HG02623 (cell line): ENCODE measurements around the gene C1orf185.
"Not testable (repeated sequence)": the region's sequence is repeated elsewhere in the genome, so short reads cannot be mapped to it uniquely, and the experiment has no call there.

Experiments
- ATAC-seq: cut with Tn5 transposase; IDR thresholded peaks from one replicate; pipeline ENCODE4 v1.9.1; 2021; ENCODE audit warnings: moderate library complexity; ENCODE audit not compliant: unreplicated experiment

The C1orf185 gene

GRCh38 chr1:51101976-51102375 is at the start of gene C1orf185:
C1orf185 (plus strand) TSS chr1:51102228; CDS start chr1:51102234, 6 bp downstream.
- ATAC-seq: no peak

DNA sequence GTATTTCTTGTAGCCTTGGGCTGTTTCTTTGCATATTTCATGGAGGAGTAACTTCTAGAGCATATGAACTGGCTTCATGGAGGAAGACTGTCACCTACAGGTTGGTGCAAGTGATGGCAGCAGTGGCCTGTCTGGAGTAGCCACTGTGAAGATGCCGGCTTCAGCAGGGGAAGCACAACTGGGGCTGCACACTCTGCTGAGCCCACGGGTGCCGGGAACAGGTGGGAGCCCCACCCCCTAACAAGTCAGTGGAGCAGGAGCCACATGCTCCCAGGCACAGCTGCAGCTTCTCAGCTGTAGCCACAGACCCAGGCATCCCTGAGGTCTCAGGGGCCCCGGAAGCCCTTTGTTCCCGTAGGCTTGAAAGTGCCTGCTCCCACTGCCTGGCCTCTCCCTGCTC is 43.2 kb upstream of the C1orf185 start:
- no peak for ATAC-seq

DNA sequence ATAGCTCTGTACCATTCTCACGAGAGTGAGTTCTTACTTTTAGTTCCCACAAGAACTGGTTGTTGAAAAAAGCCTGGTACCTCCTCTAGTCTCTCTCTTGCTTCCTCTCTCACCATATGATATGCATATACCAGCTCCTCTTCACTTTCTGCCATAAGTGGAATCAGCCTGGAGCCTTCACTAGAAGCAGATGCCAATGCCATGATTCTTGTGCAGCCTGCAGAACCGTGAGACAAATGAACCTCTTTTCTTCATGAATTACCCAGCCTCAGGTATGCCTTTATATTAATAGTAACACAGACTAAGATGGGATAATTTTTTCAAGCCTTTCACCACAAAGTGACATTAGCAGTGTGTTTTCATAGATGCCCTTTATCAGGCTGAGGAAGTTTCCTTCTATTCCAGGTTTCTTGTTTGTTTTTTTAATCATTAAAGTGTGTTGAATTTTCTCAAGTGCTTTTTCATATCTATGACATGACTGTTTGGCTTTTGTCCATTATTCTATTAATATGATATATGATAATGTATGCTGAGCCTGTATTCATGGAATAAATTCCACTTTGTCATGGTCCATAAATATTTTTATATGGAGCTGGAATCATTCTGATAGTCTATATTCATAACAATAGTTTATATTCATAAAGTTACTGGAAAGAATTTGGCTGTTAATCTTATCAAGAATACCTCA is 40.7 kb upstream of the C1orf185 start:
- no peak for ATAC-seq

DNA sequence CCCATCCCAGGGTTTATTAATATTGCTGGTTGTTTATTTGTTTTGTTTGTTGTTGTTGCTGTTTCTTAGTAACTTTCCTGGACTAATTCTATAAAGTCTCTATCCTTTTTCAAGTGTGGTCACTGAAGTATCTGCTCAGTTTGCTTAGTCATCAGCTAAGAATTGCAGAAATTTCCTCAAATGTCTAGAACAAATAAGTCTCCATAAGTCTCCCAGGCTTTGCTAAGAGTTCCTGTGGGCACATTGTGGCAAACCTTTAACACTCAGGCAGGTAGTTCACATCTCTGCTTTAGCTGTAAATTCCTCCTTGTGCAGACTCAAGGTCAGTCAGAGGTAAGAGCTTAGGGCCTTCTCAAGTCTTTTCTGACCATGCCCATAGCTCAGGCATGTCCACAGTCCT is 38.9 kb upstream of the C1orf185 start:
- ATAC-seq: no peak

DNA sequence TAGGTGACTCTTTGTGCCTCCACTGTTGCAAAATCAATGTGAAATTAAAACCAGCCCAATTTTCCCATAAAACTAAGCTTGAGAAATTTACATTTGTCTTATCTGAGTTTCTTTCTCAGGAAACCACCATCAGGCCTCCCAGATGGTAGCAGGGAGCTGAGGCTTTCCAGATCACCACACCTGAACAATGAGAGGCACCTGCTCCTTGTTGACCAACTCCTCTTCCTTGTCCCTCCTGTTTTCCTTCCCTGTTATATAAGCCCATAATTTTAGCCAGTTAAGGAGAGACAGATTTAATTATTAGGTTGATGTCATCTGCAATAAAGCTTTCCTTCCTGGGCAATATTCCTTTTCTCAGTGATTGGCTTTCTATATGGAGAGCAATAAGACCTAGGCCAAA is 32.0 kb upstream of the C1orf185 start:
- ATAC-seq: no peak

GRCh38 chr1:51070640-51071039 is 31.4 kb upstream of the C1orf185 start:
- ATAC-seq: no peak

- ATAC-seq: no peak
Measured at GRCh38 chr1:51071291-51072042, 30.6 kb upstream of the C1orf185 start.

DNA sequence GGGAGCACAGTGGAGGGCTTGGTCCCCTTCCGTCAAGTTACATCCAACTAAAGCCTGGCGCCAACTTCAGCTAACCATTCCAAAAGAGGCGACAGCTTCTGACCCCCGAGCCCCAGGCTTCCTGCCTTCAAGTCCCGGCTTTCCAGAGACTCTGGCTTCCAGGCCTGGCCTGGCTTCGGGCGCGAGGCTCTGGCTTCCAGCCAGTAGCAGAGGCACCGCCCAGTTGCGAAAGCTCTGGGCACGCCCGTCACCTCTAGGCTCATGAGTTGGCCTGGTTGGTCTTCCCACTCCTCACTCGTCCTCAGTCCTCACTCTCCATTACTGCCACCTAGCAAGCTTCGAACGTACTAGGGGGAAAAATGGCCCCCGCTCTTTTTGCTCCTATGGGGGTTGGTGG is 30.0 kb upstream of the C1orf185 start:
- ATAC-seq: no peak

DNA sequence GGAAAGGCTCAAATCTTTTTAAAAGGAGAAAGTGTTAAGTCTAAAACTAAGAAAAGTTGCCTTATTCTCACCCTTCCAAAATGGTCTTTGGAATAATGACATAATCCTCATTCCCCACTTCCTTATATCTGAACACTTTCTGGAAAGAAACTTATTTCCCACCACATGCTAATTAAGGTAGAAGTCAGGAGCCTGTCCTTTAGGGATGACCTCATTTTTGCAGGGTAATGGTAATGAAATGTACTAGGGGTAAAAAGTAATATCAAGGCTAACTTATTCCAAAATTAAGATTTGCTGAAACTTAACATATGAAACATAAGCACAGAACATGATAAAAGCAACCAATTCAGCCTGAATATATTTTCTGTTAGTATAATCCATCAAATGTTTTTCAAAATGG is 29.4 kb upstream of the C1orf185 start:
- no peak for ATAC-seq

- ATAC-seq: no peak
Measured at GRCh38 chr1:51073456-51073855, 28.6 kb upstream of the C1orf185 start.

- ATAC-seq: no peak
Measured at GRCh38 chr1:51086496-51087271, 15.3 kb upstream of the C1orf185 start.

GRCh38 chr1:51088474-51088873 is 13.6 kb upstream of the C1orf185 start:
- no peak for ATAC-seq

DNA sequence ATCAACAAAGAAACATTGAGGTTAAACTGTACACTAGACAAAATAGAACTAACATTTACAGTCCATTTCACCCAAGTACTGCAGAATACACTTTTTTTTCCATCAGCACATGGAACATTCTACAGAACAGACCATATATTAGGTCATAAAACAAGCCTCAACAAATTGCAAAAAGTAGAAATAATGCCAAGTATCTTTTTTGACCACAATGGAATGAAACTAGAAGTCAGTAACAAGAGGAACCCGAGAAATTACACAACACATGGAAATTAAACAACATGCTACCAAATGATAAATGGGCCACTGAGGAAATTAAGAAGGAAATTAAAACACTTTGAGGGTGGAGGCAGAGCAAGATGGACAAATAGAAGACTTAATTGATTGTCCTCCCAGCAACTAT is 8.4 kb upstream of the C1orf185 start:
- ATAC-seq: no peak

GRCh38 chr1:51097171-51097570 is 4.9 kb upstream of the C1orf185 start:
- ATAC-seq: no peak

DNA sequence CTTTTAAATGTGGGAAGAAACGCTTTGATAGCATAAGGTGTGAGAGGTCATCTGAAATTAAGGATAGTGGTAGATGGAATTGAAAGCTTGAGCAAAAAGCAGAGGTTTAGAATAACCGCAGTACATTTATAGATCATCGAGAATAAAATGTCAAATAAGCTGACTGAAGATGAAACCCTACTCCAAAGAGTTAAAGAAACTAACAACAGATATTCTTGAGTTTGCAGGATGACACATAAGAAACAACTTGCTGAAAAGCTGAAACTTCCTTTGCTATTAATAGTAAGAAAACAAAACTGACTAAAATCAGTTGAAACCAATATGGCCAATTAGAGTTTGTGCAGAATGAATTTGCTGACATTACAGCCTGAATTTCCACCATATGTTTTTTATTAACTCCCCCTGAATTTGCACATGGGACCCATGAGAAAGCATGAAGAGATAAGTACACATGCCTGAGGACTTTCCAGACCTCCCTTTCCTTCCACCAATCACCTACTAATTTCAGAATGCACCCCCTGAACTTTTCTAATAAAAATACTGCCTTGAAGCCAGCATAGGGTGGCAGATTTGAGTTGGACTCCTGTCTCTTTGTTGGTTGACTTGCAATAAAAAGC is 1.7 kb upstream of the C1orf185 start:
- no peak for ATAC-seq

DNA sequence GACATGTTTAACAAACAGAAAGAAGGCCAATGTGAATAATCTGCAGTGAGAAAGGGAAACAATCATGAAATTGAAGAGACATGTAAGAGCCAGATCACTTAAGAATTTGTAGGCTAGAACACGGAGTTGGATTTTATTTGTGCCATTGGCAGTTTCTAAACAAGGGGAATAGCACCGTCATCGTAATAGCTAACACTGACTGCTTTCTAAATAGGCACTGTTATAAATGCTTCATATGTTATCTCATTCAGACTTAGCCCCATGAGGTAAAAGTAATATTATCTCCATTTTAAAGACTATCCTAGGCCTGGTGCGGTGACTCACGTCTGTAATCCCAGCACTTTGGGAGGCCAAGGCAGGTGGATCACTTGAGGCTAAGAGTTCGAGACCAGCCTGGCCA is 12.1 kb downstream of the C1orf185 start:
- no peak for ATAC-seq

DNA sequence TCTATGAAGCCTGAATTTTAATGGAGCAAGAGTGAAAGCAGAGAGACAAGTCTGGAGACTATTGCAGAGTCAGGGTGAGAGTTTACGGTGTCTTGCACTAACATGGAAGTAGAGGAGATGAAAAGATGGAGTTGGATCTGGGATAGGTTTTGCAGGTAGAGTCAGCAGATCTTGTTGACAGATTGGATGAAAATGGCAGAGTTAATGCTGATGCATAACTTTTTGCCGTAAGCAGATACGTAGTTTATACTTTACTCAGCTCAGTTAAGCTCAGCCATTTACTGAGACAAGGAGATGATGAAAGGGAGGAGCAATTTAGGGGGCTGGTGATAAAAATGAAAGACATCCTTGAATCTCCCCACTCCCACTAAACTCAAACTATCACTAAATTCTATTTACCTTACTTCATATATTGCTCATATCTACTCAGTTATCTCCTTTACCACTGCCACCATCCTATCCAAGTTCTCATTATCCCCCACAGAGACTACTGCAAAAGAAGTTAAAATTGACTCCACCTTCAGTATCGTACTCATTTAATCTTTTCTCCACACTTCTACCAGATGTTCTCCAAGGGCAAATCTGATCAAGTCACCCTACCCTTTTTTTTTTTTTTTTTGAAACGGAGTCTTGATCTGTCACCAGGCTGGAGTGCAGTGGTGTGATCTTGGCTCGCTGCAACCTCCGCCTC is 13.8 kb downstream of the C1orf185 start:
- ATAC-seq: no peak

GRCh38 chr1:51119331-51119730 is 17.3 kb downstream of the C1orf185 start:
- ATAC-seq: no peak

GRCh38 chr1:51120629-51121028 is 18.6 kb downstream of the C1orf185 start:
- ATAC-seq: no peak

DNA sequence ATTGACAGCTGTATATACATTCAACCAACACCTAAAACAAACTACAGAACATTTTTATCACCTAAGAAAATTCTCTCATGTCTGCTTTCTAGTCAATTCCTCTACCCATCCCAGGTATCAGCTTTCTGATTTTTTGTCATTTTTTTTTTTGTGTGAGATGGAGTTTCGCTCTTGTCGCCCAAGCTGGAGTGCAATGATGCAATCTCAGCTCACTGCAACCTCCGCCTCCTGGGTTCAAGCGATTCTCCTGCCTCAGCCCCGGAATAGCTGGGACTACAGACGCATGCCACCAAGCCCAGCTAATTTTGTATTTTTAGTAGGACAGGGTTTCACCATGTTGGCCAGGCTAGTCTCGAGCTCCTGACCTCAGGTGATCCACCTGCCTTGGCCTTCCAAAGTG is 25.1 kb downstream of the C1orf185 start:
- ATAC-seq: not testable (repeated sequence)

DNA sequence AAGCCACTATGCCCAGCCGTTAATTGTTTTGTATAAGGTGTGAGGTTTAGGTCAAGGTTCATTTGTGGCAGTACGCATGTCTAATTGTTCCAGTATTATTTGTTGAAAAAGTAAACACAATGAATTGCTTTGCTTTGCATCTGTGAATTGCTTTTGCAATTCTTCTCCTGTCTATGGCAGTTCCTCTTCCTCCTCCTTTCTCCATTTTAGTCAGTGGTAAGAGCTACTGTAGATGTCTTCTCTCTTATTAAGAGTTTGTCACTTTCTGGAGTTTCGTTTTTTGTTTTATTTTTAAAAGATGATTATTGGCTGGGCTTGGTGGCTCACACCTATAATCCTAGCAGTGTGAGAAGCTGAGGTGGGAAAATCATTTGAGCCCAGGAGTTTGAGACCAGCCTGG is 29.2 kb downstream of the C1orf185 start:
- no peak for ATAC-seq
